HuH-7 (cell line): ENCODE results near the gene SEMA3B.
A peak's percentile ranks its signal among the peaks of the same experiment; 100 is the strongest.
"Not testable (repeated sequence)": the region's sequence is repeated elsewhere in the genome, so short reads cannot be mapped to it uniquely, and the experiment has no call there.

ENCODE experiments used
- DNase-seq: peaks from one replicate; pipeline ENCODE4 v3.0.0; 2011; ENCODE audit warnings: low spot score

Gene SEMA3B

DNA sequence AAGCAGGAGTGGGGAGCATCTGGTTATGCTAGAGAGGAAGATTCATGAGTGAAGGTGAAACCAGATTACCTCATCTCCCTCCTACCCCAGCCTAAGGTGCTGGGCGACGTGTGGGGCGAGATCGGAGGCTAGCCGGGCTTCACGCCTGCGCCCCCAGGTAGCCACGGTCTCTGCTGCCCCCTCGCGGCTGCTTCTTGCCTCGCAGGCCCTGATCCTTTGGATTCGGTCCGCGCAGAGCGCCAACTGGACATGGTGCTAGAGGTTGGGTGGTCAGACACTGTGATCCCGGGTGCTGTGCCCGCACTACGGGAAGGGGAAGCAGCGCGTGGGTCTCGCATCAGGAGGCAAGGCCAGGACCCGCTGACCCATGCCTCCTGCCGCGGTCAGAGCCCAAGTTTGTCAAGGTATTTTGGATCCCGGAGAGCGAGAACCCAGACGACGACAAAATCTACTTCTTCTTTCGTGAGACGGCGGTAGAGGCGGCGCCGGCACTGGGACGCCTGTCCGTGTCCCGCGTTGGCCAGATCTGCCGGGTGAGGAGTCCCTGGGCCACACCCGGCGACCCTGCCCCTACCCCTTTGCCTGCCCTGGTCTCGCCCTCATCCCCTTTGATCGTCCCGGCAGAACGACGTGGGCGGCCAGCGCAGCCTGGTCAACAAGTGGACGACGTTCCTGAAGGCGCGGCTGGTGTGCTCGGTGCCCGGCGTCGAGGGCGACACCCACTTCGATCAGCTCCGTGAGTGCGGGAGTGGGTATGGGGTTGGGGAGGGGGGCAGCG is 4.2 kb downstream of the SEMA3B start:
- DNase-seq = peak; percentile 99

DNA sequence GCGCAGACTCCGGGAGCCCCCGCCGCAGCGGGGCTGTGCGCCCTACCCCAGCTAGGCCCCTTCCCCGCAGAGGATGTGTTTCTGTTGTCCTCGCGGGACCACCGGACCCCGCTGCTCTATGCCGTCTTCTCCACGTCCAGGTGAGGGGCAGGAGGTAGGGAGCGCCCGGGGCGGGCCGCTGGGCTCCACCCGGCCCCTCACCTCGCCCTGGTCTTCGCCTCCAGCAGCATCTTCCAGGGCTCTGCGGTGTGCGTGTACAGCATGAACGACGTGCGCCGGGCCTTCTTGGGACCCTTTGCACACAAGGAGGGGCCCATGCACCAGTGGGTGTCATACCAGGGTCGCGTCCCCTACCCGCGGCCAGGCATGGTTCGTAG is 4.7 kb downstream of the SEMA3B start:
- DNase-seq = no peak

- DNase-seq = peak; percentile 78
Measured at GRCh38 chr3:50274371-50275104, 5.6 kb downstream of the SEMA3B start.

DNA sequence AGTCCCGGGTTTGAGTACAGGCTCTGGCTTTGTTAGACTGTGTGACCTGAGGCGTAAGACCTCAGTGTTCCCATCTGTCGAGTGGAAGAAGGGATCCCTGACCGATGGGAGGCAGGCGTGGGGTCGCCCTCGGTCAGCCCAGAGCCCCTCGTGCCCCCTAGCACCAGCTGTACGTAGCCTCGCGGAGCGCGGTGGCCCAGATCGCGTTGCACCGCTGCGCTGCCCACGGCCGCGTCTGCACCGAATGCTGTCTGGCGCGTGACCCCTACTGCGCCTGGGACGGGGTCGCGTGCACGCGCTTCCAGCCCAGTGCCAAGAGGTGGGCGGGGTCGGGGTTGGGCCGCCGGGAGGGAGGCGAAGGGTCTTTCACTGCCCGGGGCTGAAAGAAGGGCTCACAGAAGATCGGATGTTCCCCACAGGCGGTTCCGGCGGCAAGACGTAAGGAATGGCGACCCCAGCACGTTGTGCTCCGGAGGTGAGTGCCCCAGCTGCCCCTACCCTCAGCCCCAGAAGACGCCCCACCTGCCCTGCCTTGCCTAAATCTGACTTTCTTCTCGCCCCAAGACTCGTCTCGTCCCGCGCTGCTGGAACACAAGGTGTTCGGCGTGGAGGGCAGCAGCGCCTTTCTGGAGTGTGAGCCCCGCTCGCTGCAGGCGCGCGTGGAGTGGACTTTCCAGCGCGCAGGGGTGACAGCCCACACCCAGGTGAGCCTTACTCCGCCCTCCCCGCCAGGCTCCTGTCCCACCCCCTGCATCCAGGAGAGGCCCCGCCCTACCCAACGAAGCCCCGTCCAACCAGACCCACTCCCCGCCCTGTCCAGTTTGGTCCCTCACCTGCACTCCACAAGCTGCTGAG is 6.4 kb downstream of the SEMA3B start:
- DNase-seq = no peak

GRCh38 chr3:50275996-50276761 is 7.2 kb downstream of the SEMA3B start:
- DNase-seq = no peak

GRCh38 chr3:50276762-50277101 is 7.8 kb downstream of the SEMA3B start:
- no peak for DNase-seq

GRCh38 chr3:50278123-50278879 is 9.4 kb downstream of the SEMA3B start:
- no peak for DNase-seq

DNA sequence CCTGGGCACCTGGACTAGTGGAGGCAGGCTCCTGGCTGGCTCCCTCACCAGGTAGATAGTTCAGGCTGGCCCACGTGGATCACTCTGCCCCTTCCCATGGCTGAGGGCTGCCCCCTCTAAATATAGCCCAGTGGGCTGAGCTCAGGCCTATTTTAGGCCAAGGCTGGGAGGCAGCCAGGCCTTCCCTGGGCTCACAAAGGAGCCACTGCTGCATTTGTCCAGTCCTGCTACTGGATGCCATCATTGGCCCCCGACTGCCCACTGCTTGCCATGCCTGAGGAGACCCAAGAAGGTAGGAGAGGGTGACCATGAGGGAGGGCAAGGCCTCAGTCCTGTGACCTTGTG is 9.9 kb downstream of the SEMA3B start, which contains the start of gene LSMEM2:
LSMEM2 (plus strand) TSS at position 208 of the 345 bp plus-strand sequence; CDS start at position 235, 27 bp downstream.
- DNase-seq = no peak

DNA sequence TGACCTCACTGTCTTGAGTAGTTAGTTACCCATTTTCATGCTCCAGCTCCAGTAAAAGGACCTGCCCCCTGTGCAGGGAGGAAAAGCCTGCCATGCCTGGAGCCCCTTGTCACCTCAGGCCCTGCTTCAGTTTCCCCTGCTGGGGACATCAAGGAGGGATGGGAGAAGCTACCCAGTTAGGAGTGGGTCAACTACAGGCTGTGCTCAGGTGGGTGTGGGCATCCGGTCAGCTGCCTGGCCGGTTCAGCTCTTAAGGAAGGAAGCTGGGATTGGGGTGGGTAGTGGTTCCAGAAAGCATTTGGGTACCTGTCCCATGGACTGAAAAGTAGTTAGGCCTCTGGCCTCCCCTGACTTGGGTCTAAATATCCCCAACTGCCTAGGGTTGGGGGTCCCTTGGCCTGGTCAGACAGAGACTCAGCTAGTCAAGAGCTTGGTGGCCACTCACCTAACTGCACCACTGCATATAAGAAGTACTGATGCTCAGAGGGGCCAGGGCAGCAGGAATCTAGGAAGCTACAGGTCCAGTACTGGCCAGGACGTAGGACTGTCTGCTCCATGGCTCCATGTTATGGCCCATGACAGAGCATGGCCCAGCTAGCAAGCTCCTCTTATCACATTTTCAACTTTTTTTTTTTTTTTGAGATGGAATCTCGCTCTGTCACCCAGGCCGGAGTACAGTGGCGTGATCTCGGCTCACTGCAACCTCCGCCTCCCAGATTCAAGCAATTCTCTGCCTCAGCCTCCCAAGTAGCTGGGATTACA is 10.5 kb downstream of the SEMA3B start:
- DNase-seq = no peak

GRCh38 chr3:50284121-50284520 is 15.2 kb downstream of the SEMA3B start:
- DNase-seq = not testable (repeated sequence)

GRCh38 chr3:50286322-50287227 is 17.6 kb downstream of the SEMA3B start:
- no peak for DNase-seq

DNA sequence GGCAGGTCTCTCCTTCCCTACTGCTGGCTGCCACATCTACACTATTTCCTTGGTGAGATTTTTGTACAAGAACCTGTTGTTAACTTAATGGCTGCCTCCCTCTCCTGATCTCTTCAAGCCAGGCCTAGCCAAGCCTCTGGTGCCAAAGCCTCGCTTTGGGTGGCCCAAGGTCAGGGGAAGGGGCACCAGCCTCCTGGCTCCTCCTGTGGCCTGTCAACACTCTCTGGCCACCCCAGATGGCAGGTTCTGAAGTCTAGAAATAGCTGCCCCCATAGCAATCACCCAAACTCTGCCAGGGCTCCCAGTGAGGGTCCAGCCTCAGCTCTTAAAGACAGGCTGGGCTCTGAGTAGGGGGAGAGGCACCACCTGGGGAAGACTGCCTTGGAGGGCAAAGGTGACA is 18.3 kb downstream of the SEMA3B start:
- no peak for DNase-seq

- DNase-seq = no peak
Measured at GRCh38 chr3:50288387-50289007, 19.6 kb downstream of the SEMA3B start.

DNA sequence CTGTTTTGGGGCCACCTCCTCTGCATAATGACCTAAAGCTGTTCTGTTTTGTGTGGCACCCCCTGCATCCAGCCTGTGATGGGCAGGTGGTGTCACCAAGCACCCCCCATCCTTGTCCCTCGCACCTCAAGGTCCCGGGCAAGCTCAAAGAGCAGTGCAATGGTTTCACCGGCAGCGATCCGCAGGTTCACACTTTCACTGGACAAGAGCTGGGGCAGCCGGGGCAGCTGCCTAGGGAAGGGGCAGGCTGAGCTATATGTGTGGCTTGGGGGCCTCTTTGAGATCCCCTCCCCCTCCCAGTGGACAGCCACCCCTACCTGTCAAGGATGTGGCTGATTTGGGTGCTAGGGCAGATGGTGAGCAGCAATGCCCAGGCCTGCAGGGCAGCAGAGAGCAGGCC is 20.2 kb downstream of the SEMA3B start:
- no peak for DNase-seq

GRCh38 chr3:50290161-50290641 is 21.3 kb downstream of the SEMA3B start:
- no peak for DNase-seq

DNA sequence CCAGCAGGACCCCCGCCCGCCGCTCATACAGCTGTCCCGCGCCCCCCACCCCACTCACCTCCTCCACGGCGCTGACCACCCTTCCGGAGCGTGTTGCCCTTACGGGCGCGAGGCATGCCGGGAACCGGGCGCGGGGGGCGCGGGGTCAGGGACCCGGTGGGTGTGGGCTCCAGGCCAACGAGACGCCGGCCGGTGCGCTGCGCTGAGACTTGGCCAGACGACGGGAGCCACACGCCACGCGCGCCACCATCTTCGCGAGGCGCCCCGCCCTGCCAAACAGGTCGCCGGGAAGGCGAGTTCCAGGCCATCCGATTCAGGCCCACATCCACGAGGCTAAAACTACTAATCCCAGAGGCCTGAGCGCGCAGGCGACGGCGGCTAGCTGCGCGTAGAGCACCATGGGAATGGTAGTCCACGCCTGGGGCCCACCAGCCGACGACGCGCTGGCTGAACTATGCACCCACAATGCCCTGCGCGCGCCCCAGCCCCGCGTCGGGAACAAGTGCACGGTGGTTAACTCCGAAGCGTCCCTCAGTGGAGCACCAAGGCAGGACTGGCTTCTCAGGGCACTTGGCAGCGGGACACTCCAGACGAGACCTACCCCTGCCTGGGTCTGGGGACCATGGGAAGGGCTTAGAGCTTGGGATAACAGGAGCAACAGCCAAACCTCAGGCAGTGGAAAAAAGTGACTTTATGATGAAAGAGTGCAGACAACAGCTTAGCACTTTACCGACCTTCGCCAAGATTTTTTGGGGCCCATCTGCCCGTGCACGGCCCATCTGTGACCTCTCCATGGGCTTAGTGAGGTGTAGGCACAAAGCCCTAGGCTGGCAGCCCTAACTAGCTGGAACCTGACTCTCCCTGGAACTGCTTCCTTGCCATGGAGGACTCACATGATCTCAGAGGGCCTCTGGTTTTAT is 23.5 kb downstream of the SEMA3B start, which contains the start of gene IFRD2:
IFRD2 (minus strand) TSS at position 271 of the 920 bp plus-strand sequence; CDS start at position 116, 155 bp downstream.
- peak; percentile 94 for DNase-seq

DNA sequence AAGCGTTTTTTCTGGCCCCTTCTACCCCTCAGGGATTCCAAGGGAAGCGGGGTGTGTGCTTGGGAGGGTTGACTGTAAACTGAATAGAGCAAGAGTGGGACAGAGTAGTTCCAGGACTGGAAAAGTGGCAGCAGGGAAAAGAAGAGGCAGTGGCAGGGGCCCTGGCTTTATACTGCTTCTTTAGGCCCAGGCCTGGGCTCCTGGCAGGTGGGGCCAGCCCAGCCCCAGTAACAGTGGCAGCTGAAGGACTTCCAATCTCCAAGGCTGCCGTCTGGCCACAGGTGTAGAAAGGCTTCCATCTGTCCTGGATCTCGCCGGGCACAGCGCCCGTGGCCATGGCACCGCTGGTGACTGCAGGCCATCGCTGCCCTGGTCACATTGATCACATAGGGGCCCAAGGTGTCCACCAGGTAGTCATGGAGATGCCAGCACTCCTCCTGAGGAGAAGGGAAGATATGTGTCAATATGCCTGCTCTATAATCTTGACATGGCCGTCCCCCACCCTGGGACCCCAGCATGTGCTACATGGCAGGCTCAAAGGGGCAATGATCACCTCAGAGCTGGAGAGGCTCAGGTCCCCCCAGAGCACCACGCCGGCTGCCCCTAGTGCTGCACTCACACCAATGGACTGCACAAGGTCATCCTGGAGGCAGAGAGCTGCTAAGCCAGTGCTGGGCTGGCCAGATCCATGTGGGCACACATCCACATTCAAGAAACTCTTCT is 24.3 kb downstream of the SEMA3B start:
- DNase-seq = no peak
